ENCODE data around the gene CTSL. TPM values are rescaled to one million over a fixed set of nuclear protein-coding genes. Genes with fewer than 3 reads are reported as not detected.

The CTSL gene
- total and polyA plus RNA-seq, 5 donors = 140 to 173 (median 144) TPM

Other genes starting within 250 kb of the CTSL start
- 10 to 100 TPM; 15.1 to 20.1 (median 18.5) TPM for gene DAPK1, start 228.3 kb upstream of the CTSL start, total RNA-seq
- gene DAPK1, start 228.3 kb upstream of the CTSL start, polyA plus RNA-seq = 5.2 TPM
- not detected for gene SPATA31E1, start 156.8 kb downstream of the CTSL start, total RNA-seq
- gene SPATA31E1, start 156.8 kb downstream of the CTSL start, polyA plus RNA-seq = not detected
- not detected for gene SPATA31C1, start 191.8 kb downstream of the CTSL start, total RNA-seq
- gene SPATA31C1, start 191.8 kb downstream of the CTSL start, polyA plus RNA-seq = not detected
- 1 to 10 TPM; 2.7 to 6.0 (median 5.4) TPM for gene CDK20, start 248.4 kb downstream of the CTSL start, total RNA-seq
- gene CDK20, start 248.4 kb downstream of the CTSL start, polyA plus RNA-seq = 4.2 TPM